DMS 273 treated with DMSO at 0.1 percent for 48 hours (cell line): ENCODE data around the gene DNAJA2.
"Not testable (repeated sequence)": the region's sequence is repeated elsewhere in the genome, so short reads cannot be mapped to it uniquely, and the experiment has no call there.

Experiments used
- DNase-seq: peaks from one replicate; lab custom pipeline; 2025; lab: John Stamatoyannopoulos, UW

DNAJA2 gene

GRCh38 chr16:46973207-46973995 lies at the start of gene DNAJA2:
Gene DNAJA2, minus strand, starts transcription at chr16:46973674. Its CDS starts 102 bp downstream, at chr16:46973572.
- DNase-seq = peak; percentile 72

GRCh38 chr16:47019568-47019967 lies 46.1 kb upstream of the DNAJA2 start:
- DNase-seq = no peak

- no peak for DNase-seq
Measured at GRCh38 chr16:47018223-47018891, 44.9 kb upstream of the DNAJA2 start.

GRCh38 chr16:47017636-47018035 lies 44.2 kb upstream of the DNAJA2 start:
- no peak for DNase-seq

- no peak for DNase-seq
Measured at GRCh38 chr16:47016700-47017133, 43.2 kb upstream of the DNAJA2 start.

- DNase-seq = no peak
Measured at GRCh38 chr16:47013910-47014309, 40.4 kb upstream of the DNAJA2 start.

GRCh38 chr16:47013172-47013571 lies 39.7 kb upstream of the DNAJA2 start:
- no peak for DNase-seq

- DNase-seq = not testable (repeated sequence)
Measured at GRCh38 chr16:47010812-47011211, 37.3 kb upstream of the DNAJA2 start.

- no peak for DNase-seq
Measured at GRCh38 chr16:47008612-47009011, 35.1 kb upstream of the DNAJA2 start.

- no peak for DNase-seq
Measured at GRCh38 chr16:47008174-47008573, 34.7 kb upstream of the DNAJA2 start.

GRCh38 chr16:47004652-47005051 lies 31.2 kb upstream of the DNAJA2 start:
- DNase-seq = no peak

- not testable (repeated sequence) for DNase-seq
Measured at GRCh38 chr16:47000066-47000465, 26.6 kb upstream of the DNAJA2 start.

GRCh38 chr16:46997844-46998243 lies 24.4 kb upstream of the DNAJA2 start:
- no peak for DNase-seq

- DNase-seq = no peak
Measured at GRCh38 chr16:46996952-46997458, 23.5 kb upstream of the DNAJA2 start.

- no peak for DNase-seq
Measured at GRCh38 chr16:46996391-46996790, 22.9 kb upstream of the DNAJA2 start.

GRCh38 chr16:46991729-46992704 lies 18.5 kb upstream of the DNAJA2 start:
- no peak for DNase-seq

- no peak for DNase-seq
Measured at GRCh38 chr16:46986896-46987295, 13.4 kb upstream of the DNAJA2 start.

GRCh38 chr16:46986438-46986837 lies 13.0 kb upstream of the DNAJA2 start:
- DNase-seq = no peak

GRCh38 chr16:46982335-46982734 lies 8.9 kb upstream of the DNAJA2 start:
- no peak for DNase-seq

GRCh38 chr16:46980926-46981325 lies 7.5 kb upstream of the DNAJA2 start:
- DNase-seq = no peak

- DNase-seq = no peak
Measured at GRCh38 chr16:46976550-46976949, 3.1 kb upstream of the DNAJA2 start.

GRCh38 chr16:46975908-46976470 lies 2.5 kb upstream of the DNAJA2 start:
- no peak for DNase-seq
